ENCODE data around the gene AFF3. TPM values are rescaled to one million over a fixed set of nuclear protein-coding genes. Genes with fewer than 3 reads are reported as not detected.

Gene AFF3
- total RNA-seq, 1 donor from 2014 or later: 7.3 TPM

DNA sequence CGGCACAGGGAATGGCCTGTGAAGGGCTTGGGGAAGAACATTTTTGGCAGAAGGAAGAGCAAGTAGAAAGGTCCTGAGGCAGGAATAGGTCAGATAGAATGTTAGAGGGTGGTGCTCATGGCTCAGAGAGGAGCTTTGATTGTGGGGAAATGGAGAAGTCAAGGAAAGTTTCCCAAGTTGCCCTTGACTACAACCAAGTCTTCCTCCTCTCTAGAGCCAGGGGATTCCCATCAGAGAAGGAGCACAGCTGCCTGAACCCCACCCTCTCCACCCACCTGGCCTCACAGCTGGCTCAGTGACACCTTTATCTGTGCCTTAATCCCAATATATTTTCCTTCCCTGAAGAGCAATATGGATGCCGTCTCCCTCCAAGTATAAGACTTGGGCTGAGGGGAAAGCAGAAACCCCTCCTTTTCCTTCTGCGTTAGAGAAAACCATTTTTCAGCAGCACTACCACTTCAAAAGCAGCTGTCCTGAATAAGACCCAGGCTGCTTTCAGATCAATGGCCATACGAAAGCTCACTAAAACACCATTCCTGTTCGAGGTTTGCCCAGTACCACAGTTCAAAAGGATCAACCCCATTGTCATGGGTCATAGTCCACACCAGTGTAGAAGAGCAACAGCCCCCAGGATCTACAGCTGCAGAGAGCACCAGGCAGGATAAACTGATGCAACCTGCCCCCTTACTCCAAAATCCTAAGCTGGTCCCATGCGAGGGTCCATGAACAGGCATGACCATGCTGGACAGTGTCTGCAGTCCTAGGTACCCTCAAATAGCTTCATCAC, 199.6 kb downstream of the AFF3 start:
- H3K4me3 Mint-ChIP-seq (ENCODE audit: low read depth): no peak overlapping the region
- peaks cover 16% of the 10 kb centered on the region for H3K4me1 Mint-ChIP-seq (ENCODE audit: low read depth)
- no peaks in the 10 kb centered on the region for H3K36me3 Mint-ChIP-seq (ENCODE audit: insufficient read depth)
- H3K27me3 Mint-ChIP-seq: peaks cover 24% of the 10 kb centered on the region
- no peak for DNase-seq (ENCODE audit: low spot score, unreplicated experiment)
- H3K27ac Mint-ChIP-seq: no peak overlapping the region
- TF ChIP-seq, protein P1, sequence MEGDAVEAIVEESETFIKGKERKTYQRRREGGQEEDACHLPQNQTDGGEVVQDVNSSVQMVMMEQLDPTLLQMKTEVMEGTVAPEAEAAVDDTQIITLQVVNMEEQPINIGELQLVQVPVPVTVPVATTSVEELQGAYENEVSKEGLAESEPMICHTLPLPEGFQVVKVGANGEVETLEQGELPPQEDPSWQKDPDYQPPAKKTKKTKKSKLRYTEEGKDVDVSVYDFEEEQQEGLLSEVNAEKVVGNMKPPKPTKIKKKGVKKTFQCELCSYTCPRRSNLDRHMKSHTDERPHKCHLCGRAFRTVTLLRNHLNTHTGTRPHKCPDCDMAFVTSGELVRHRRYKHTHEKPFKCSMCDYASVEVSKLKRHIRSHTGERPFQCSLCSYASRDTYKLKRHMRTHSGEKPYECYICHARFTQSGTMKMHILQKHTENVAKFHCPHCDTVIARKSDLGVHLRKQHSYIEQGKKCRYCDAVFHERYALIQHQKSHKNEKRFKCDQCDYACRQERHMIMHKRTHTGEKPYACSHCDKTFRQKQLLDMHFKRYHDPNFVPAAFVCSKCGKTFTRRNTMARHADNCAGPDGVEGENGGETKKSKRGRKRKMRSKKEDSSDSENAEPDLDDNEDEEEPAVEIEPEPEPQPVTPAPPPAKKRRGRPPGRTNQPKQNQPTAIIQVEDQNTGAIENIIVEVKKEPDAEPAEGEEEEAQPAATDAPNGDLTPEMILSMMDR (IDR thresholded peaks at IDR 0.05; ENCODE audit: unreplicated experiment): no peak
- H3K9me3 Mint-ChIP-seq (ENCODE audit: low read depth): peaks cover 4% of the 10 kb centered on the region

DNA sequence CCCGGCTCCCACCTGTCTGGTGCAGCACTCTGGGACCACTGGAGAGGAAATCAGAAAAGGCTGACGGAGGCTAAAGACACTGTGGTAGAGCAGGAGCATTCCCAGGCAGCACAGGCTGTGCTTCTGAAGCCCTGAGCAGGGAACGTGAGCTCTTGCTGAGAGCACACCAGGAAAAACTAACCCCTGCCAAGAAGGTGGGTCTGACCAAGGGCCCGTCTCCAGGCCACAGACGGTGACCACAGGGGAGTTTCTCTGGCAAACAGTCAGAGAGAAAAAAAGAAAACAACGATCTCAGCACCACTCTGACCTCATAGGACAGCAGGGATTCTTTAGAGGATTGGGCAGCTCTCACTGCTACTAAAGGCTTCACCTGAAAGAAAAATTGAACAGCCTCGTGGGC, 201.4 kb downstream of the AFF3 start:
- TF ChIP-seq, protein P1 (IDR thresholded peaks at IDR 0.05; ENCODE audit: unreplicated experiment): no peak
- Mint-ChIP-seq H3K36me3 (ENCODE audit: insufficient read depth) (no peaks in the 10 kb centered on the region), H3K27me3 (peaks cover 30% of the 10 kb centered on the region), H3K4me1 (ENCODE audit: low read depth) (peaks cover 16% of the 10 kb centered on the region), H3K9me3 (ENCODE audit: low read depth) (peaks cover 4% of the 10 kb centered on the region), H3K4me3 (ENCODE audit: low read depth) (no peak overlapping the region), H3K27ac (no peak overlapping the region)
- no peak for DNase-seq (ENCODE audit: low spot score, unreplicated experiment)

DNA sequence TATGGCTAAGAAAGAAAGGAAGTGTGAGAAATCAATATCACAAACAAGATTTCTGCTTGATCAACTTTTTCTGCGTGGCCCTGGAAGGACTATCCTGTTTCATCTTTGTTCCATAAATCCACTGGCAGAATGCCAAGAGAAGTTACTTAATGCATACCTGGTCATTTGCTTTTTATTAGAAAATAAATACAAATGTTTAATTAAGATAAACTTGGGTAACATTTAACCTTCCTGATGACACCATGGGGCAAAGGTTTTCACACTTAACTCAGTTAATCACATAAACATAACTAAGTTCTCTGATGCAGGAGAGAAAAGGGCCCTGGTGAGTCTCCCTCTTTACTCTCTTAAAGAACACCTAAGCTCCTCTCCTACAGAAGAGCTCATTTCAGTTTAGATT, 203.3 kb downstream of the AFF3 start:
- H3K27me3 Mint-ChIP-seq: peaks cover 44% of the 10 kb centered on the region

DNA sequence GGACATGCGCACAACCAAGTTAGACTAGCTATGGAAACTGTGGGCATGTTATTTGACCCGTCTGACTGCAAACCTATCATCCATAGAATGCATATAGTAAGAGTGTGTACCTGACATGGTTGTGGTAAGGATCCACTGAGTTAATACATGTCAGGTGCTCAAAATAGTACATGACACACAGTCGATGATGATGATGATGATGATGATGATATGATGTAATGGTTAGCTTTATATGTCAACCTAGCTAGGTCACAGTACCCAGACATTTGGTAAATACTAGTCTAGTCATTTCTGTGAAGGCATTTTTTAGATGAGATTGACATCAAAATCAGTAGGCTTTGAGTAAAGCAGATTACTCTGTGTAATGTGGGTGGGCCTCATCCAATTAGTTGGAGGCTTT, 204.1 kb downstream of the AFF3 start:
- Mint-ChIP-seq H3K27ac (no peak overlapping the region), H3K36me3 (ENCODE audit: insufficient read depth) (no peaks in the 10 kb centered on the region), H3K9me3 (ENCODE audit: low read depth) (peaks cover 4% of the 10 kb centered on the region), H3K4me1 (ENCODE audit: low read depth) (peaks cover 5% of the 10 kb centered on the region), H3K4me3 (ENCODE audit: low read depth) (no peak overlapping the region), H3K27me3 (peaks cover 44% of the 10 kb centered on the region)
- TF ChIP-seq, protein P1 (IDR thresholded peaks at IDR 0.05; ENCODE audit: unreplicated experiment): no peak
- no peak for DNase-seq (ENCODE audit: low spot score, unreplicated experiment)

More for the DNA sequence above, 203.3 kb downstream of the AFF3 start:
- TF ChIP-seq, protein P1 (IDR thresholded peaks at IDR 0.05; ENCODE audit: unreplicated experiment): no peak
- Mint-ChIP-seq H3K27ac (no peak overlapping the region), H3K36me3 (ENCODE audit: insufficient read depth) (no peaks in the 10 kb centered on the region), H3K4me1 (ENCODE audit: low read depth) (peaks cover 7% of the 10 kb centered on the region), H3K4me3 (ENCODE audit: low read depth) (no peak overlapping the region), H3K9me3 (ENCODE audit: low read depth) (peaks cover 4% of the 10 kb centered on the region)
- DNase-seq (ENCODE audit: low spot score, unreplicated experiment): no peak

DNA sequence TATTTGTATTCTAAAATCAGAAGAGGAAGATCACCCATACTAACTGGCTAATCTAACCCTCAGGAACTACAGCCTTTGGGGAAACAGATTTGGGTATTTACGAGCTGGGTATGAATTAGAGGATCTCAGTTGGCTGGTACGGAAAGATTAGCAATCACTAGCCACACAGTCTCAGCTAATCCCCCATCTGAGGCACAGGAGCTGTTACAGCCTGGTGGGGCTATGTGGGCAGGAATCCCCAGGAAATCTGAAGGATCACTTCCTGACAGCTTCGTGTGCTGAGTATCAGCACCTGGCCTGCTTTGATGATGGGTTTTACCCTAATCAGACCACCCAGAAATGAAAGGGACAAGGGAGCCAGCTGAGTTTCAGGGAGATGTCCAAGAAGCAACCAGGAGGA, 206.3 kb downstream of the AFF3 start:
- Mint-ChIP-seq H3K27ac (no peak overlapping the region), H3K4me1 (ENCODE audit: low read depth) (peaks cover 5% of the 10 kb centered on the region), H3K36me3 (ENCODE audit: insufficient read depth) (no peaks in the 10 kb centered on the region), H3K27me3 (peaks cover 32% of the 10 kb centered on the region), H3K9me3 (ENCODE audit: low read depth) (no peaks in the 10 kb centered on the region), H3K4me3 (ENCODE audit: low read depth) (no peak overlapping the region)
- TF ChIP-seq, protein P1 (IDR thresholded peaks at IDR 0.05; ENCODE audit: unreplicated experiment): no peak
- DNase-seq (ENCODE audit: low spot score, unreplicated experiment): no peak

Data from progenitor cell of endocrine pancreas (in vitro differentiated cells).